Activated gamma-delta T cell treated with Interleukin-2 at 50 U/mL for 16 hours (primary cell): ENCODE measurements around the gene SHISAL2B.
"Not testable (repeated sequence)": the region's sequence is repeated elsewhere in the genome, so short reads cannot be mapped to it uniquely, and the experiment has no call there.

ENCODE experiments used
- DNase-seq: peaks from one replicate; pipeline ENCODE4 v3.0.0-alpha.2; 2020

The SHISAL2B gene

DNA sequence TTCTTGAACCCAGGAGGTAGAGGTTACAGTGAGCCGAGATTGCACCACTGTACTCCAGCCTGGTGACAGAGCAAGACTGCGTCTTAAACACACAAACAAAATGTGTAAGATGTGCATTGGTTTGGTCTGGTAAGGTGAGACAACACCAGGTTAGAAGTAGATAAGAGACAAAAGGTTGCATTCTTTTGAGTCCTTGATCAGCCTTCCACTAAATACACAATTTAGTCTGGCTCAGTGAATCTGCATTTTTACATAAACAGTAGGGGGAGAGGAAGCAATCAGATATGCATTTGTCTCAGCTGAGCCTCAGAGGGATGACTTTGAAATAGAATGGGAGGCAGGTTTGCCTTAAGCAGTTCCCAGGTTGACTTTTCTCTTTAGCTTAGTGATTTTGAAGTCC, 15.8 kb downstream of the SHISAL2B start:
- DNase-seq: not testable (repeated sequence)

DNA sequence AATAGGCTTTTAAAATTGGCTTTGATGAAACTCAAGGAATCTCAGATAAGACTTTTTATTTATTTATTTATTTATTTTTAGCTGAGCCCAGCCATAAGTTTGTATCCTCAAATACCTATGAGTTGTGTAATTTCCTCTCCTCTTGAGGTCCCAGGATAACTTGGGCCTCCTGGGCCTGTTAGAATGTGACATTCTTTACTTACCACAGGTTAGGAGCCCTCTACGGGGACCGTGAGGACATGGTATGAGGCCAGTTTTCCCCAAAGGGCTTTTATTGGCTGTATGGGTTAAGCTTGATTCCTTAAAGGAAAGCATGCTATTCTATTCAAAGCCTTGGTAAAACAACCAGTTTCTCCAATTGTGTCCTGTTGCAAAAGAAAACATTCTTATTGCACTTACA, 16.9 kb downstream of the SHISAL2B start:
- no peak for DNase-seq

DNA sequence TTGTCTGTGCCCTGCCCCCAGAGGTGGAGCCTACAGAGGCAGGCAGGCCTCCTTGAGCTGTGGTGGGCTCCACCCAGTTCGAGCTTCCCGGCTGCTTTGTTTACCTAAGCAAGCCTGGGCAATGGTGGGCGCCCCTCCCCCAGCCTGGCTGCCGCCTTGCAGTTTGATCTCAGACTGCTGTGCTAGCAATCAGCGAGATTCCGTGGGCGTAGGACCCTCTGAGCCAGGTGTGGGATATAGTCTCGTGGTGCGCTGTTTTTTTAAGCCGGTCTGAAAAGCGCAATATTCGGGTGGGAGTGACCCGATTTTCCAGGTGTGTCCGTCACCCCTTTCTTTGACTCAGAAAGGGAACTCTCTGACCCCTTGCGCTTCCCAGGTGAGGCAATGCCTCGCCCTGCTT, 24.2 kb downstream of the SHISAL2B start:
- not testable (repeated sequence) for DNase-seq

DNA sequence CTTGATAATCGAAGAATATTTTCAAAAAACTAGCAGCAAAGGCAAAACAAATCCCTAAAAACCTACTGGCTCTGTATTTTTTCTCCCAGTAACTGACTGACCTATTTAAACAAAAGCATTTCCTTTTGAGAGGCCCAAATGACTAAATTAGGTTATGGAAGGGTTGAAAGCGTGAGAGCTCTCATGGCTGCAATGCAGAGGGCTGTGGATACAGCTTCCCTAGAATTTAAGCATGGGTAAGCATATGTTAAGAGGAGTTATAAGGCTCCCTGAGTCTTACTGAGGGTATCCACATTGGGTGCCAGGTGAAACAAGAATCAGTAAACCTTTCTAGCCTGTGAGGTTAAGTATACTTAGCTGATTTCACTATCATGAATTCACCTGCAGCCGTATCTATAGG, 32.3 kb downstream of the SHISAL2B start:
- DNase-seq: no peak

DNA sequence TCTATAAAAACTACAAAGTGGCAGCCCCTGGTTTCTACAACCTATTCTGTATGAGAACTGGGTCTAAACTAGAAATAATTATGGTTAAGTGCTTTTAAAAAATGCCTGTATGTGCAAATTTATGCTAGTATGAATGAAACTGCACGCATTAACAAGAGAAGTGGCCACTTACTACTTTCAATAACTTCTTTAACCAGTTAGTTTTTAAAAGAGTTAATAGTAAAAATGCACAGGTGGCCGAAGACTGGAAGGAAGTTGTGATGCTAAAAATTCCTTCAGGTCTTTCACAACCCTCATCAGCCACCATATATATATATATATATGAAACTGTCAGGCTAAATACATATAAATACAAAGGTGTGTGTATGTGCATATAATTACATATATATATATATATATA, 36.8 kb downstream of the SHISAL2B start:
- DNase-seq: no peak

DNA sequence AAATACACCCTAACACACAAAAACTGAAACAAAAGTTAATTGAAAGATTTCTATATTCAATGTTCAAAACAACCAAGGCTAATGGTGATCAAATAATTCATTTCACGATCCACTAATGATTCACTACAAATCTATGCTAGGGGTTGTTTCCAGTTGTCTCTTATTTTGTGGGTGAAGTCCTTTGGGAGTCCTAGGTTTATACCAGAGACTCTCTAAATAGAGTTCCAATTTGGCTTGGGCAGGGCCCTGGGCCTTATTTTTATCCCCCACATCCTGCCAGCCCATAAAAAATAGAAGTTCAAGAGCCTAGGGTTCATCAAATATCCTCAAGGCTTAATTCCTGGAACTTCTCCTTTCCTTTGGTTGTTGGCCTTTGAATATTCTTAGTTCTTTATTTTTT, 52.1 kb downstream of the SHISAL2B start:
- no peak for DNase-seq

DNA sequence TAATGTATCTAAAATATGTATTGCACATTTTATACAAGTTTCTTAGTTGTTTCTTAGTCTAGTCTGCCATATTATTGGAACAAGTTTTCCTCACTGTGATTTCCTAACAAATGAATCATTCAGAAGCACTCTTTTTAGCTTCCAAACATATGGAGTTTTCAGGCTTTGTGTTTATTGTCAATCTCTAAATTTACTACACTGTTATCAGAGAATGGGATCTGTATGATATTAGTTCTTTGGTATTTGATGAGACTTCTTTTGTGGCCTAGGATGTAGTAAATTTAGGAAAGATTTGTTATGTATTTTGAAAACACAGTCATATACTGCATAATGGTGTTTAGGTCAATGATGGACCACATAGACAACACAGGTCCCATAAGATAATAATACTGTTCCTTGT, 52.5 kb downstream of the SHISAL2B start:
- DNase-seq: no peak

DNA sequence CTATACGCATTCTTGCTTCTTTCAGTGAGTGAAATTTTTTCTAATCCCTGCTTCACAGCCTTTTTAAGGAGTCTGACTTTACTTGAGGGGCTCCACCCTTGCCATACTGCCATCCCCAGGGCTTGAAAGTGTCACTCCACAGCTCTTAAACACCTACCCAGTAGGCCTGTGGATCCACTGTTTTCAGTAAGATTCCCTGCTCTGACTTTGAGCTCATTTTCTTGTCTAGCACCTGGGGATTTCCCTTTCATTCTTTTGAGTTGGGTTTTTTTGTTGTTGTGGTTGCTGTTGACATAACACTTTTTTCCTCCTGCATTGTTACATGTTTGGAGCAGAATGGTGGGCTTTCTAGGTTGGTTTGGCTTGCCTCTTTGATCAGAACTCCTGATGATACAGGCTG, 54.6 kb downstream of the SHISAL2B start:
- no peak for DNase-seq

DNA sequence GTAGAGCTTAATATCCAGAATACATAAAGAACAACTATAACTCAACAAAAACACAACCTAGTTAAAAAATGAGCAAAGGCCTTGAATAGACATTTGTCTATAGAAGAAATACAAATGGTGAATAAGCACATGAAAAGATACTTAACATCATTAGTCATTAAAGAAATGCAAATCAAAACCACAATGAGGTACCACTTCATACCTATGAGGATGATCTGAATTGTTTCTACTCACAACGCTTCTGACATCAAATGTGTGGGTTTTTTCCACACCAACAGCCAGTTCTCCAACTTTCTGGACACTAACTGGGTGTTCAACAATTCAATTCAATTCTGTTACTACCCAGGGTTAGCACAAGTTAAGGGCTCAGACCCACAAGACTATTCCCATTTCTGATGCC, 56.1 kb downstream of the SHISAL2B start:
- no peak for DNase-seq

DNA sequence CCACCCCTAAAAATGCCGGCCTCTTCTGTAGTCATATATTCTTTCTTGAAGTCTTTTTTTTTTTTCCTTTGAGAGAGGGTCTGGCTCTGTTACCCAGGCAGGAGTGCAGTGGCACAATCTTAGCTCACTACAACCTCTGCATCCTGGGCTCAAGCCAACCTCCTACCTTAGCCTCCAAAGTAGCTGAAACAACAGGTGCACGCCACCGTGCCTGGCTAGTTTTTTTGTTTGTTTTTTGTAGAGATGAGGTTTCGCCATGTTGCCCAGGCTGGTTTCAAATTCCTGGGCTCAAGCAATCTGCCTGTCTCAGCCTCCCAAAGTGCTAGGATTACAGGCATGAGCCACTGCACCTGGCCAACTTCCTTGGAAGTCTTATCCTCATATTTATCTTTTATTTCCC, 59.1 kb downstream of the SHISAL2B start:
- DNase-seq: no peak

DNA sequence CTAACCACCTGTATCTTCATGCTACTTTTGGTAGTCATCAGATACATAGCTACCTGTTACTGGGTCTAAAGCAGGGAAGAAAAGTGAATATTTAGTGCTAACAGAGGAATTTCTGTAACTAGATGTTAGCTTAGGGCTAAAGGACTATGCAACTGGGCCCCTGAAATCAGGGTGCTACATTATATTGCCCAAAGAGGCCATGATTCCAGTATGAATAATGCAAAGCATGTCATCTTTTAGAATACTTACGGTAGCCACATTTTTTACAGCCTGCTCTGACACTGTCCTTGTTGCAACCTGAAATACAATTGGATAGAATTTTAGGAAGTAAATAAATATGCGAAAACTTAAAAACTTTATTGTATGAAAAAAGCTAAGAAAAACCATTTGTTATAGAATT, 63.8 kb downstream of the SHISAL2B start:
- DNase-seq: no peak

DNA sequence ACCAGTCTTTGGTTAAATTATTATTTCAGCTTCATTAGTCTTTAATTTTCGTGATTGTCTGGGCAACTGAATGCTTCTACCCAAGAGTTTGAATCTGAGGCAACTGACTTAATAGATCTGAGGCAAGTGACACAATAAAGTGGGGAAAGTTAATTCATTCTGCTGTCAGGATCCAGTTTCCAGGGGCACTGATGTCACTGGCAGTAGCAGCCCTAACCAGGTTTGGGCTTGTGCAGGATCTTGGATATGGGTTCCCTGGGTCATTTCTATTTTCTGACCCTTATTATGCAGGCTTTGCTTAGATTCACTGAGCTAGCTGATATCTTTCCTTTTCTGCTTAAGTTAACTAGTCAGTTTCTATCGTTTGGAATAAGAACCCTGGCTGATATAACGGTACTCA, 68.6 kb downstream of the SHISAL2B start:
- no peak for DNase-seq

DNA sequence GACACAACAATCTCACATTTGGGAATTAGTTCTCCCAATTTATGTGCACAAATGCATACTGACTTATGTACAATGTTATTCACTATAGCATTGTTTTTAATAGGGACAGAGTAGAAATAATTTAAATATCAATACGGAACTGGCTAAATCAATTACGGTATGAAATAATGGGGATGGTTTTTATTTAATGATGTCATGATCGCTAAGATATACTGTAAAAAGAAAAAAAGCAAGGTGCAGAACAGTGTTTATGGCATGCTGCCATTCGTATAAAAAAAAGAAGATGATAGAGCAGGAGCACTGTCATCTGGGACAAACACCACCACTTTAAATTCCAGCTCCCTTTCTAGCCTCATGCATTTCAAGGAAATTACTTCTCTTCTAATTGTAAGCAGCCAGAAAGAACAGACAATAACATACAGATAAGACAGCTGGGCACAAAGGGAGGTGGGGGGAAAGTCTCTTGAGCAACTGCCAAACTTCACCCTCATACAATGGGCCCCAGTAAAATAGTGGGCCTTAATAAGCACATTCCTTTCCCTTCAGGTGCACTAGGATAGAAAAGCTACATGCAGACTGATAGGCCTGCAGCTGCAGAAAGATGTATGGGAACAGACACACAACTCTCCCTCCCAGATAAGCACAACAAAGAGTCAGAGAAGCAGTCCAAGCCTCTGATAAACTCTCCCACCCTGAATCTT, 69.8 kb downstream of the SHISAL2B start:
- DNase-seq: no peak

DNA sequence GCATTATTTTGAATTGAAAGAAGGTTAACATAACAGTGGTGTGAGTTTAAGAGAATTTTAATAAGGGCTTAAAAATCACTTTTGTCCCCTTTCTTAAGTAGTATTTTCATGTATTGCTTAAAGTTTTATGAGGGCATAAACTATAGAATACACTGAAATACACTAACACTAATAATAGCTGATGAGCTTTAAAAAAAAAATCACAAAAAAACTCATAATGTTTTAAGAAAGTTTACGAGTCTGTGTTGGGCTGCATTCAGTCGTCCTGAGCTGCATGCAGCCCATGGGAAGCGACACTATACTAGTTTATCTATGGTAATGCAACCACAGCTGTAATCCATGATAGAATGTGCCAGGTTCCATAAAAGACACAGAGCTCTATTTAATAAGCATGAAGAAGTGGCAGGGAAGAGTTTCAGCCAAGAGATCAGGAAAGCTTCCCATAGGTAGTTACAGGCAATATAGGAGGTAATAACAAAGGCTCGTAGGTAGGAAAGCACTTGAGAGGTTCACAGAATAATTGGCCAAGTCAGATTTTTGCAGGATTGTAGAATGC, 73.7 kb downstream of the SHISAL2B start:
- no peak for DNase-seq

DNA sequence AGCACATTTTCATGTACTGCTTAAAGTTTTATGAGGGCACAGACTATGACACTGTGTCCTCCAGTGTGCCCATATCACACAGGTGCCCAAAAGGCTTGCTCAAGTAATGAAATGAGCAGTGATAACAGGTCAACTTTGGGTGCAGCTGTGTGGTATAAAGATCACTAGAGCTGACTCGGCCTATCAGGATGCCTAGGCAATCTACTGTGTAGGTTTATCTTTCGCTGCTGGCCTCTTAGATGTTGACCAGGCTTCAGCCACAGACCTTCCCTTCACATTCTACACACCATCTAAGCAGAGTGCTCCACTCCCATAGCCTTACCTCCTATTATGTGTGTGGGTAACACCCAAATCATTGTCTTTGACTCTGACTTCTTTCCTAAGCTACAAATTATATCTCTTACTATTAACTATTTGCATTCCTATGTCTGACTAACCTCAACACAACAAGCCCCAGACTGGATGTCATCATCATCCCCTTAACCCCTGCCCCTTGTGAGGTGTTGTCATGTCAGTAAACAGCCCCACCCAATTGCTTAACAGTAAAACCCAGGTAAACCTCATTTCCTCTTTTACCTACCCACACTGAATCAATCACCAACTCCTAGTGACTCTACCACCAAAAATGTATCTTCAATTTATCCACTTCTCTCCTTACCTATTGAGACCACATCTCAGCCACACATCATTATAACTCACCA, 75.7 kb downstream of the SHISAL2B start:
- no peak for DNase-seq

DNA sequence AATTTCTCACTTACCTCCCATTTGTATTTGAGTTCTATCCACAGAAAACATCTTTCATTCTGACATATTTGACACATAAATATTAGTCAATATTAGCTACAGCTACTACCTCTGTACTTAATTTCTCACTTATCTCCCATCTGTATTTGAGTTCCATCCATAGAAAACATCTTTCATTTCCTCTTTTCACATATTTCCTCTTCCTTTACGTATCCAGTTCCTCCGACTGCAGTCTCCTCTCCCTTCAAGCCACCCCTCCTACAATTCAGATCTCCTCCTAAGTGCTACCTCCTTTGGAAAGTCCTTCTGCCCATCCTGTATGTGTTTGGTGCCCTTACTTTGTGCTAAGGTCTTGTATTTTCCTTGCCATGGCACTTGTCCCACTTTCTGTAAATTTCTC, 76.6 kb downstream of the SHISAL2B start:
- DNase-seq: no peak
